Measurements from ENCODE around the gene DDX60. TPM values are rescaled to one million over a fixed set of nuclear protein-coding genes. Genes with fewer than 3 reads are reported as not detected.
"Not testable (repeated sequence)": the region's sequence is repeated elsewhere in the genome, so short reads cannot be mapped to it uniquely, and the experiment has no call there.

DDX60 gene
- polyA plus RNA-seq, 1 donor from 2014 or later: not detected

DNA sequence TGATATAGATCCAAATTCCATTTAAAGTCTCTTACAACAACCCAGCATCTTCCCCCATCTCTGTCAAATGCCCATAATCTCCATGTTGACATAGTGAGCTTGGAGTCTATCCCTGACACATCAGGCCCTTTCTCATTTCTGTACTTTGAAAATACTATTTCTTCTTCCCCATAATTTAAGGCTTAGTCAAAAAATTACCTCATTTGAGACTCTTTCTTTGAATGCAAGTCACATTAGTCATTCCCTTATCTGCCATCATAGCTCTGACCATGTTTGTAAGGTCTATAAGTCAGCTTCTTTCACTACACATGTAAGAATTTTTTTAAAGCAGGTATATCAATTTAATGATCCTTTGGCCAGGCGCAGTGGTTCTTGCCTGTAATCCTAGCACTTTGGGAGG lies 99.9 kb downstream of the DDX60 start:
- TF ChIP-seq POLR2AphosphoS5 (IDR thresholded peaks at IDR 0.05) (no peak), RAD21 (conservative IDR thresholded peaks at IDR 0.05) (no peak), SMC3 (conservative IDR thresholded peaks at IDR 0.05; ENCODE audit: poor library complexity) (no peak), TAF1 (IDR thresholded peaks at IDR 0.05; ENCODE audit: low read depth) (no peak)
- H3K9ac ChIP-seq (ENCODE audit: low read length): no peak overlapping the region
- no peak overlapping the region for H3K4me2 ChIP-seq (ENCODE audit: low read length)
- no peak overlapping the region for H3K4me3 ChIP-seq (ENCODE audit: low read length)
- no peaks in the 10 kb centered on the region for H3K79me2 ChIP-seq (replicated peaks; ENCODE audit: insufficient read depth, low read length)
- H3K27me3 ChIP-seq (ENCODE audit: insufficient read depth, low read depth, low read length): no peaks in the 10 kb centered on the region
- H3K9me3 ChIP-seq (ENCODE audit: low read length): no peaks in the 10 kb centered on the region
- H2AFZ ChIP-seq (ENCODE audit: low read depth, low read length): no peak overlapping the region
- H3K9me2 ChIP-seq (ENCODE audit: insufficient read depth, low read length): no peaks in the 10 kb centered on the region
- H3K36me3 ChIP-seq (ENCODE audit: insufficient read depth, low read length): no peaks in the 10 kb centered on the region
- no peaks in the 10 kb centered on the region for H3F3A ChIP-seq (ENCODE audit: insufficient read depth, low read length, poor library complexity, severe bottlenecking)
- H4K20me1 ChIP-seq (ENCODE audit: insufficient read depth): no peaks in the 10 kb centered on the region
- no peak overlapping the region for H3K27ac ChIP-seq (ENCODE audit: low read length)

DNA sequence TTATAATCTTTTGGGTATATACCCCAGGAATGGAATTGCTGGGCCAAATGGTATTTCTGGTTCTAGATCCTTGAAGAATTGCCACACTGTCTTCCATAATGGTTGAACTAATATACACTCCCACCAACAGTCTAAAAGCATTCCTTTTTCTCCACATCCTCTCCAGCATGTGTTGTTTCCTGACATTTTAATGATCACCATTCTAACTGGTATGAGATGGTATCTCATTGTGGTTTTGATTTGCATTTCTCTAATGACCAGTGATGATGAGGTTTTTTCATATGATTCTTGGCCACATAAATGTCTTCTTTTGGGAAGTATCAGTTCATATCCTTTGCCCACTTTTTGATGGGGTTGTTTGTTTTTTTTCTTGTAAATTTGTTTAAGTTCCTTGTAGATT lies 105.0 kb downstream of the DDX60 start:
- H3K9me3 ChIP-seq (ENCODE audit: low read length); H3K79me2 ChIP-seq (replicated peaks; ENCODE audit: insufficient read depth, low read length); H4K20me1 ChIP-seq (ENCODE audit: insufficient read depth); H3K27me3 ChIP-seq (ENCODE audit: insufficient read depth, low read depth, low read length); H3K4me3 ChIP-seq (ENCODE audit: low read length); H3K9ac ChIP-seq (ENCODE audit: low read length); H2AFZ ChIP-seq (ENCODE audit: low read depth, low read length); H3K4me2 ChIP-seq (ENCODE audit: low read length); H3K27ac ChIP-seq (ENCODE audit: low read length); H3K36me3 ChIP-seq (ENCODE audit: insufficient read depth, low read length); H3F3A ChIP-seq (ENCODE audit: insufficient read depth, low read length, poor library complexity, severe bottlenecking); H3K9me2 ChIP-seq (ENCODE audit: insufficient read depth, low read length): not testable (repeated sequence)

DNA sequence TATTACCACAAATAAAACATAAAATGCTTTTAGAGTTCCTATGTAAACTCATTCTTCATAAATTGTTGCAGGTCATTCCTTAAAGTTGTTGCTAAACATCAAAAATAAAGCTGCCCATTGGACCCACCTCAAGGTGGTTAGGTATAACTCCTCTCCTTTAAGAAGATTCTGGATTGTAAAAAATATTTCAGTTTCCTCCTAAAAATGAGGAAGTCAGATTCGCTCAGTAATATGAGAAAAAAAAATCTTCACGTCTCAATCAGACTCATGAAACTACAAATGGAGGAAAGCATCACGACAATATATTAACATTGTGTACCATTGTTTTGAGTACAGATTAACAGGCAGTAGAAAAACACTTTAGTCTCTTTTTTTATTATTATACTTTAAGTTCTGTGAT lies 105.9 kb downstream of the DDX60 start:
- H3K9ac ChIP-seq (ENCODE audit: low read length): no peak overlapping the region
- H3K9me3 ChIP-seq (ENCODE audit: low read length): no peaks in the 10 kb centered on the region
- H3K9me2 ChIP-seq (ENCODE audit: insufficient read depth, low read length): no peaks in the 10 kb centered on the region
- no peaks in the 10 kb centered on the region for H3K36me3 ChIP-seq (ENCODE audit: insufficient read depth, low read length)
- no peaks in the 10 kb centered on the region for H3K27me3 ChIP-seq (ENCODE audit: insufficient read depth, low read depth, low read length)
- H3K79me2 ChIP-seq (replicated peaks; ENCODE audit: insufficient read depth, low read length): no peaks in the 10 kb centered on the region
- H3K4me2 ChIP-seq (ENCODE audit: low read length): no peak overlapping the region
- no peak overlapping the region for H3K27ac ChIP-seq (ENCODE audit: low read length)
- H3K4me3 ChIP-seq (ENCODE audit: low read length): no peak overlapping the region
- H4K20me1 ChIP-seq (ENCODE audit: insufficient read depth): no peaks in the 10 kb centered on the region
- H2AFZ ChIP-seq (ENCODE audit: low read depth, low read length): no peak overlapping the region
- no peak for TF ChIP-seq SMC3 (conservative IDR thresholded peaks at IDR 0.05; ENCODE audit: poor library complexity)
- no peak for TF ChIP-seq POLR2AphosphoS5 (IDR thresholded peaks at IDR 0.05)
- TF ChIP-seq, protein P1, sequence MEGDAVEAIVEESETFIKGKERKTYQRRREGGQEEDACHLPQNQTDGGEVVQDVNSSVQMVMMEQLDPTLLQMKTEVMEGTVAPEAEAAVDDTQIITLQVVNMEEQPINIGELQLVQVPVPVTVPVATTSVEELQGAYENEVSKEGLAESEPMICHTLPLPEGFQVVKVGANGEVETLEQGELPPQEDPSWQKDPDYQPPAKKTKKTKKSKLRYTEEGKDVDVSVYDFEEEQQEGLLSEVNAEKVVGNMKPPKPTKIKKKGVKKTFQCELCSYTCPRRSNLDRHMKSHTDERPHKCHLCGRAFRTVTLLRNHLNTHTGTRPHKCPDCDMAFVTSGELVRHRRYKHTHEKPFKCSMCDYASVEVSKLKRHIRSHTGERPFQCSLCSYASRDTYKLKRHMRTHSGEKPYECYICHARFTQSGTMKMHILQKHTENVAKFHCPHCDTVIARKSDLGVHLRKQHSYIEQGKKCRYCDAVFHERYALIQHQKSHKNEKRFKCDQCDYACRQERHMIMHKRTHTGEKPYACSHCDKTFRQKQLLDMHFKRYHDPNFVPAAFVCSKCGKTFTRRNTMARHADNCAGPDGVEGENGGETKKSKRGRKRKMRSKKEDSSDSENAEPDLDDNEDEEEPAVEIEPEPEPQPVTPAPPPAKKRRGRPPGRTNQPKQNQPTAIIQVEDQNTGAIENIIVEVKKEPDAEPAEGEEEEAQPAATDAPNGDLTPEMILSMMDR (IDR thresholded peaks at IDR 0.05; ENCODE audit: poor library complexity, severe bottlenecking): no peak
- TF ChIP-seq TAF1 (IDR thresholded peaks at IDR 0.05; ENCODE audit: low read depth): no peak
- no peak for TF ChIP-seq EZH2 (IDR thresholded peaks at IDR 0.05; ENCODE audit: borderline replicate concordance, insufficient read depth, low read length, poor library complexity, severe bottlenecking)
- no peak for TF ChIP-seq RAD21 (conservative IDR thresholded peaks at IDR 0.05)
- no peak for TF ChIP-seq MXI1 (conservative IDR thresholded peaks at IDR 0.05; ENCODE audit: poor library complexity, severe bottlenecking)
- no peak for TF ChIP-seq EP300 (conservative IDR thresholded peaks at IDR 0.05; ENCODE audit: poor library complexity, severe bottlenecking)
- TF ChIP-seq, protein P2, sequence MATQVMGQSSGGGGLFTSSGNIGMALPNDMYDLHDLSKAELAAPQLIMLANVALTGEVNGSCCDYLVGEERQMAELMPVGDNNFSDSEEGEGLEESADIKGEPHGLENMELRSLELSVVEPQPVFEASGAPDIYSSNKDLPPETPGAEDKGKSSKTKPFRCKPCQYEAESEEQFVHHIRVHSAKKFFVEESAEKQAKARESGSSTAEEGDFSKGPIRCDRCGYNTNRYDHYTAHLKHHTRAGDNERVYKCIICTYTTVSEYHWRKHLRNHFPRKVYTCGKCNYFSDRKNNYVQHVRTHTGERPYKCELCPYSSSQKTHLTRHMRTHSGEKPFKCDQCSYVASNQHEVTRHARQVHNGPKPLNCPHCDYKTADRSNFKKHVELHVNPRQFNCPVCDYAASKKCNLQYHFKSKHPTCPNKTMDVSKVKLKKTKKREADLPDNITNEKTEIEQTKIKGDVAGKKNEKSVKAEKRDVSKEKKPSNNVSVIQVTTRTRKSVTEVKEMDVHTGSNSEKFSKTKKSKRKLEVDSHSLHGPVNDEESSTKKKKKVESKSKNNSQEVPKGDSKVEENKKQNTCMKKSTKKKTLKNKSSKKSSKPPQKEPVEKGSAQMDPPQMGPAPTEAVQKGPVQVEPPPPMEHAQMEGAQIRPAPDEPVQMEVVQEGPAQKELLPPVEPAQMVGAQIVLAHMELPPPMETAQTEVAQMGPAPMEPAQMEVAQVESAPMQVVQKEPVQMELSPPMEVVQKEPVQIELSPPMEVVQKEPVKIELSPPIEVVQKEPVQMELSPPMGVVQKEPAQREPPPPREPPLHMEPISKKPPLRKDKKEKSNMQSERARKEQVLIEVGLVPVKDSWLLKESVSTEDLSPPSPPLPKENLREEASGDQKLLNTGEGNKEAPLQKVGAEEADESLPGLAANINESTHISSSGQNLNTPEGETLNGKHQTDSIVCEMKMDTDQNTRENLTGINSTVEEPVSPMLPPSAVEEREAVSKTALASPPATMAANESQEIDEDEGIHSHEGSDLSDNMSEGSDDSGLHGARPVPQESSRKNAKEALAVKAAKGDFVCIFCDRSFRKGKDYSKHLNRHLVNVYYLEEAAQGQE (IDR thresholded peaks at IDR 0.05; ENCODE audit: borderline replicate concordance): no peak
- no peaks in the 10 kb centered on the region for H3F3A ChIP-seq (ENCODE audit: insufficient read depth, low read length, poor library complexity, severe bottlenecking)

Data from neural cell (in vitro differentiated cells).